ENCODE data around the gene MISP3.

MISP3 gene

DNA sequence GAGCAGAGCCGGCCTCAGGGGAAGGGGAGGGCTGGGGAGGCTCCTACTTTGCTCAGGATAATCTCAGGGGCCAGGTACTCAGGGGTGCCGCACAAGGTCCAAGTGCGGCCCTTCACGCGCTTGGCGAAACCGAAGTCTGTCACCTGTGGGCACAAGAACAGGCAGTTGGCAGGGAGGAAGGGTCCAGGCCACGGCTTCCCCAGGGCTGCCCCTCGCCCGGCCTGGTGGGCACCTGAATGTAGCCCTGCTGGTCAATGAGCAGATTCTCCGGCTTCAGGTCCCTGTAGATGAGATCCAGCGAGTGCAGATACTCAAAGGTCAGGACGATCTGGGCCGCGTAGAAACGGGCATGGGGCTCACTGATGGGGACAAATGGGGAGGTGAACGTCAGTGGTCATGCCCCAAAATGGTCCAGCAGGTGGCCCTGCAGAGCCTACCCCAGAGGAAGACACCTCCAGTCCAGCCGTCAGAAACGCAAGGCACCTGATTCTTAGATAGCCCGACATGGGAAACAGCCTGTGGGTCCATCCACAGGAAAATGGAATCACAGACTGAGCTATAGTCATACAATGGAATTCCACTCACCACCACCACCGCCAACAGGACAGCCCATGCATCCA is 25.1 kb downstream of the MISP3 start:
- TF ChIP-seq, protein P1, sequence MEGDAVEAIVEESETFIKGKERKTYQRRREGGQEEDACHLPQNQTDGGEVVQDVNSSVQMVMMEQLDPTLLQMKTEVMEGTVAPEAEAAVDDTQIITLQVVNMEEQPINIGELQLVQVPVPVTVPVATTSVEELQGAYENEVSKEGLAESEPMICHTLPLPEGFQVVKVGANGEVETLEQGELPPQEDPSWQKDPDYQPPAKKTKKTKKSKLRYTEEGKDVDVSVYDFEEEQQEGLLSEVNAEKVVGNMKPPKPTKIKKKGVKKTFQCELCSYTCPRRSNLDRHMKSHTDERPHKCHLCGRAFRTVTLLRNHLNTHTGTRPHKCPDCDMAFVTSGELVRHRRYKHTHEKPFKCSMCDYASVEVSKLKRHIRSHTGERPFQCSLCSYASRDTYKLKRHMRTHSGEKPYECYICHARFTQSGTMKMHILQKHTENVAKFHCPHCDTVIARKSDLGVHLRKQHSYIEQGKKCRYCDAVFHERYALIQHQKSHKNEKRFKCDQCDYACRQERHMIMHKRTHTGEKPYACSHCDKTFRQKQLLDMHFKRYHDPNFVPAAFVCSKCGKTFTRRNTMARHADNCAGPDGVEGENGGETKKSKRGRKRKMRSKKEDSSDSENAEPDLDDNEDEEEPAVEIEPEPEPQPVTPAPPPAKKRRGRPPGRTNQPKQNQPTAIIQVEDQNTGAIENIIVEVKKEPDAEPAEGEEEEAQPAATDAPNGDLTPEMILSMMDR (IDR thresholded peaks at IDR 0.05; ENCODE audit: low read depth, low read length): no peak
- H3K4me3 ChIP-seq (ENCODE audit: low read depth, low read length): no peak overlapping the region

GRCh38 chr19:14101003-14101545 is 28.5 kb downstream of the MISP3 start:
- TF ChIP-seq, protein P1 (IDR thresholded peaks at IDR 0.05; ENCODE audit: low read depth, low read length): no peak
- H3K4me3 ChIP-seq (ENCODE audit: low read depth, low read length): no peak overlapping the region

DNA sequence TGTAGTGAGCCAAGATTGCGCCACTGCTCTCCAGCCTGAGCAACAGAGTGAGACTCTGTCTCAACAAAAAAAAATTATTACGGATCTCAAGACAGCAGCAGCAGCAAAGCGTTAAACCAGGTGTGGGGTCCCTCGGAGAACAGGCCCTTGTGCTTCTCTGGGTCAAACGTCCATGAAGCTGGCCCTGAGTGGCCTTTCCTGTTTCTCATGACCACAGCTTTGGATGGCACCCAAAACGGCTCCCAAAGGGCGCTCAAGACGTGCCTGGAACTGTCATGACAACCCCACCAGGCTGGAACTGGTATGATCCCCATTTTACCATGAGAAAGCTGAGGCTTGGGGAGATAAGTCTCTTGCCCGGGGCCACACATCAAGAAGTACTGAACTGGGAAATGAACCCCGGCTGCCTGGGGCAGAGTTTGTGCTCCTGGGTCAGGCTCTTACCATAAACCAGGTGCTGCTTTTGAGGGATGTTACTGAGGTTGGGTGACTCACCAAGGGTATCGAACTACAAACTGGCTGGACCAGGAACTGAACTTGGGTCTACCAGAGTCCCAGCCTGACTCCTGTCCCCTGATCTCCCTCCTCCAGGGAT is 29.6 kb downstream of the MISP3 start:
- TF ChIP-seq, protein P1 (IDR thresholded peaks at IDR 0.05; ENCODE audit: low read depth, low read length): no peak
- H3K4me3 ChIP-seq (ENCODE audit: low read depth, low read length): no peak overlapping the region

DNA sequence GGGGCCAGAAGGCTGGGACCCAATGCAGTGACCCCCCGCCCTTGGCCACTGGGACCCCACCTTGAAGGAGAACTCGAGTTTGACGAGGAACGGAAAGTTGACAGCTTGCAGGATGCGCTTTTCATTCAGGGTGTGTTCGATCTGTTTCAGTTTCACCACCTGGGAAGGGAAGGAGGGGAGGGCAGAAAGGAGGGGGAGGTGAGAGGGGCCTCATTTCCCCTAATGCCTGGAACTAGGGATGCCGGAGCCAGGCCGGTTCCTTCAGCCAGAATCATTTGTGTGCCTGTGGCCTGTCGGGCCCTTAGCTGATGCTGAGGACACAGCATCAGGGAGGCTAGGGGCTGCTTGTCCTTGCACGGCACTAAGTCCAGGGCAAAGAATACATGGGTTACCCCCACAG is 30.2 kb downstream of the MISP3 start:
- no peak overlapping the region for H3K4me3 ChIP-seq (ENCODE audit: low read depth, low read length)

DNA sequence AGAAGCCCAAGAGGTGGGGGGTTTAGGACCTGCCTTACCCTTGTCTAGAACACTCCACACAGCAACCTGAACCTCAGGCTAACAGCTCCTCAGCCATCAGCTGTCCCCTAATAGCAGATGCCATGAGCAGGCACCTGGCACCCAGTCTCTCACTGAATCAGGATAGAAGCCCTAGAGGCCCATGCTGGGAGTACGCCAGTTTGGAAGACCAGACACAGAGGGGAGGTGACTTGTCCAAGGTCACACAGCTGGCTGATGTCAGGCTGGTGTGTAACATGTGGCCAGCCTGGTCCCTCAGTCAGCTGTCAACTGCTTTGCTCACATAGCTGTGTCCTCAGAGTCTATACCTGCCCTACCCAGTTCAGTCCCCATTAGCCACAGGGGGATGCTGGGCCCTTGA is 30.7 kb downstream of the MISP3 start:
- TF ChIP-seq, protein P1 (IDR thresholded peaks at IDR 0.05; ENCODE audit: low read depth, low read length): no peak
- H3K4me3 ChIP-seq (ENCODE audit: low read depth, low read length): no peak overlapping the region

More for the DNA sequence above, 30.2 kb downstream of the MISP3 start:
- TF ChIP-seq, protein P1 (IDR thresholded peaks at IDR 0.05; ENCODE audit: low read depth, low read length): no peak

DNA sequence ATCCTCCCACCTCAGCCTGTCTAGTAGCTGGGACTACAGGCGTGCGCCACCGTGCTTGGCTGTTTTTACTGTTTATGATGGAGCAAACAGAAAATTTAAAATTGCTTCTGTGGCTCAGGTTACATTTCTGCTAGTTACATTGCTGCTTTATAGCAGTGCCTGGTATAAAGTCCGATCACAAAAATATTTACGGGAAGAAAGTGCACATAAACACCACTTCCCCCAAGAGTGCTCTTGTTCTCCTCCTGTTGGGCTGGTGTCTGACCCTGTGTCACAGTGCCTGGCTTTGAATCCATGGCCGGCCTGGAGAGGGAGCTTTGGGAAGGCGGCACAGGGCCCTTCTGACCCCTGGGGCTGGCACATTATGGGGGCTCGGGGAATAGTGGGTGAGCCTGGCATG is 33.1 kb downstream of the MISP3 start:
- H3K4me3 ChIP-seq (ENCODE audit: low read depth, low read length): no peak overlapping the region
- TF ChIP-seq, protein P1 (IDR thresholded peaks at IDR 0.05; ENCODE audit: low read depth, low read length): no peak

GRCh38 chr19:14106840-14107239 is 34.3 kb downstream of the MISP3 start:
- H3K4me3 ChIP-seq (ENCODE audit: low read depth, low read length): no peak overlapping the region
- TF ChIP-seq, protein P1 (IDR thresholded peaks at IDR 0.05; ENCODE audit: low read depth, low read length): no peak
